Mucosa of stomach (tissue), 1 donor: ENCODE measurements around the gene CTIF.
"Not testable (repeated sequence)": the region's sequence is repeated elsewhere in the genome, so short reads cannot be mapped to it uniquely, and the experiment has no call there.

ENCODE experiments used
- H3K27me3 ChIP-seq: one replicate; pipeline ENCODE4 v1.7.0; 2013; ENCODE audit warnings: mild to moderate bottlenecking, low read length; ENCODE audit not compliant: control insufficient read depth, insufficient read depth
- H3K36me3 ChIP-seq: one replicate; pipeline ENCODE4 v1.7.0; 2013; ENCODE audit warnings: low read length; ENCODE audit not compliant: control insufficient read depth, insufficient read depth
- H3K4me1 ChIP-seq: one replicate; pipeline ENCODE4 v1.7.0; 2013; ENCODE audit warnings: mild to moderate bottlenecking, low read length; ENCODE audit not compliant: control insufficient read depth, insufficient read depth
- H3K4me3 ChIP-seq: one replicate; pipeline ENCODE4 v1.7.0; 2013; ENCODE audit warnings: low read length
- H3K9ac ChIP-seq: one replicate; pipeline ENCODE4 v1.7.0; 2013; ENCODE audit warnings: mild to moderate bottlenecking, low read length, moderate library complexity
- H3K9me3 ChIP-seq: one replicate; pipeline ENCODE4 v1.7.0; 2013; ENCODE audit warnings: mild to moderate bottlenecking, low read length, moderate library complexity; ENCODE audit not compliant: control insufficient read depth
- donor health status: Pancreatic carcinoma.

The CTIF gene

GRCh38 chr18:48538531-48539405 lies at the start of gene CTIF:
Gene CTIF, plus strand, starts transcription at chr18:48539031. Its CDS starts 80,535 bp downstream, at chr18:48619566.
- Histone ChIP-seq H3K4me3 (peak within 1 kb of the TSS; percentile 77), H3K9ac (peak within 1 kb of the TSS; percentile 75), H3K36me3 (no peaks in the 10 kb centered on the region), H3K9me3 (no peaks in the 10 kb centered on the region), H3K4me1 (peaks cover 6% of the 10 kb centered on the region), H3K27me3 (no peaks in the 10 kb centered on the region)

- Histone ChIP-seq H3K9ac (no peak overlapping the region), H3K9me3 (no peaks in the 10 kb centered on the region), H3K4me3 (no peak overlapping the region), H3K36me3 (no peaks in the 10 kb centered on the region), H3K27me3 (no peaks in the 10 kb centered on the region), H3K4me1 (peaks cover 17% of the 10 kb centered on the region)
Measured at GRCh38 chr18:48490641-48491293, 48.1 kb upstream of the CTIF start.

GRCh38 chr18:48492880-48493279 lies 46.0 kb upstream of the CTIF start:
- no peaks in the 10 kb centered on the region for H3K36me3 ChIP-seq
- H3K9ac ChIP-seq, result no peak overlapping the region
- no peaks in the 10 kb centered on the region for H3K27me3 ChIP-seq
- peaks cover 17% of the 10 kb centered on the region for H3K4me1 ChIP-seq
- no peaks in the 10 kb centered on the region for H3K9me3 ChIP-seq
- no peak overlapping the region for H3K4me3 ChIP-seq

GRCh38 chr18:48493434-48494230 lies 45.2 kb upstream of the CTIF start:
- no peaks in the 10 kb centered on the region for H3K27me3 ChIP-seq
- no peaks in the 10 kb centered on the region for H3K9me3 ChIP-seq
- peaks cover 10% of the 10 kb centered on the region for H3K4me1 ChIP-seq
- H3K36me3 ChIP-seq, result no peaks in the 10 kb centered on the region
- H3K4me3 ChIP-seq, result no peak overlapping the region
- no peak overlapping the region for H3K9ac ChIP-seq

- Histone ChIP-seq H3K9me3 (no peaks in the 10 kb centered on the region), H3K9ac (no peak overlapping the region), H3K4me3 (no peak overlapping the region), H3K36me3 (no peaks in the 10 kb centered on the region), H3K27me3 (no peaks in the 10 kb centered on the region), H3K4me1 (peaks cover 5% of the 10 kb centered on the region)
Measured at GRCh38 chr18:48497863-48498262, 41.0 kb upstream of the CTIF start.

GRCh38 chr18:48500517-48500916 lies 38.3 kb upstream of the CTIF start:
- Histone ChIP-seq H3K27me3 (no peaks in the 10 kb centered on the region), H3K4me1 (no peaks in the 10 kb centered on the region), H3K4me3 (no peak overlapping the region), H3K9ac (no peak overlapping the region), H3K9me3 (no peaks in the 10 kb centered on the region), H3K36me3 (no peaks in the 10 kb centered on the region)

GRCh38 chr18:48502906-48503305 lies 35.9 kb upstream of the CTIF start:
- no peaks in the 10 kb centered on the region for H3K4me1 ChIP-seq
- H3K4me3 ChIP-seq, result no peak overlapping the region
- H3K36me3 ChIP-seq, result no peaks in the 10 kb centered on the region
- H3K27me3 ChIP-seq, result no peaks in the 10 kb centered on the region
- H3K9ac ChIP-seq, result no peak overlapping the region
- no peaks in the 10 kb centered on the region for H3K9me3 ChIP-seq

- H3K9me3 ChIP-seq, result no peaks in the 10 kb centered on the region
- H3K4me1 ChIP-seq, result no peaks in the 10 kb centered on the region
- H3K4me3 ChIP-seq, result no peak overlapping the region
- H3K36me3 ChIP-seq, result no peaks in the 10 kb centered on the region
- no peak overlapping the region for H3K9ac ChIP-seq
- H3K27me3 ChIP-seq, result no peaks in the 10 kb centered on the region
Measured at GRCh38 chr18:48504819-48505218, 34.0 kb upstream of the CTIF start.

GRCh38 chr18:48506983-48507568 lies 31.8 kb upstream of the CTIF start:
- not testable (repeated sequence) for H3K9ac ChIP-seq, H3K4me3 ChIP-seq, H3K4me1 ChIP-seq, H3K36me3 ChIP-seq, H3K9me3 ChIP-seq, H3K27me3 ChIP-seq

GRCh38 chr18:48512498-48512897 lies 26.3 kb upstream of the CTIF start:
- H3K4me3 ChIP-seq, H3K36me3 ChIP-seq, H3K27me3 ChIP-seq, H3K4me1 ChIP-seq, H3K9me3 ChIP-seq, H3K9ac ChIP-seq: not testable (repeated sequence)

- H3K36me3 ChIP-seq, result no peaks in the 10 kb centered on the region
- no peak overlapping the region for H3K9ac ChIP-seq
- H3K4me3 ChIP-seq, result no peak overlapping the region
- no peaks in the 10 kb centered on the region for H3K4me1 ChIP-seq
- H3K27me3 ChIP-seq, result no peaks in the 10 kb centered on the region
- no peaks in the 10 kb centered on the region for H3K9me3 ChIP-seq
Measured at GRCh38 chr18:48514786-48515185, 24.0 kb upstream of the CTIF start.
